Measurements from ENCODE around the gene PACRGL. TPM values are rescaled to one million over a fixed set of nuclear protein-coding genes. Genes with fewer than 3 reads are reported as not detected.

The PACRGL gene
- total RNA-seq, 2 donors from 2014 or later: 3.0 to 17.1 TPM

- intact Hi-C loops (cut with DNase I): loop anchor here (10.0 kb wide), 1 partner anchor 1456 kb away; no protein-coding TSS in a partner anchor
- Histone ChIP-seq H3K9me3 (no peaks in the 10 kb centered on the region), H3K27me3 (no peaks in the 10 kb centered on the region), H3K4me3 (no peak overlapping the region), H3K27ac (no peak overlapping the region), H3K4me1 (no peaks in the 10 kb centered on the region), H3K36me3 (replicated peaks in 1 of 2; ENCODE audit: insufficient read depth in 1 of 2, low read depth in 2 of 2) (no peaks in the 10 kb centered on the region)
- no peak for ATAC-seq
- TF ChIP-seq CTCF (IDR thresholded peaks at IDR 0.05) (no peak), POLR2A (IDR thresholded peaks at IDR 0.05) (no peak)
- 52 to 59% methylated on average over 1 of the region's 1 CpG for WGBS, 2 donors
- no peak for DNase-seq
Observed at GRCh38 chr4:20680736-20681135, 19.5 kb upstream of the PACRGL start.

- no peaks in the 10 kb centered on the region for H3K27me3 ChIP-seq
- ATAC-seq (no peak), DNase-seq (no peak)
- H3K4me3 ChIP-seq: no peak overlapping the region
- H3K27ac ChIP-seq: no peak overlapping the region
- 34 to 45% methylated on average over 1 of the region's 1 CpG for WGBS, 2 donors
- intact Hi-C loops (cut with DNase I): loop anchor here (10.0 kb wide), 1 partner anchor 1456 kb away; no protein-coding TSS in a partner anchor
- no peaks in the 10 kb centered on the region for H3K9me3 ChIP-seq
- H3K4me1 ChIP-seq: no peaks in the 10 kb centered on the region
- TF ChIP-seq CTCF (IDR thresholded peaks at IDR 0.05) (no peak), POLR2A (IDR thresholded peaks at IDR 0.05) (no peak)
- no peaks in the 10 kb centered on the region for H3K36me3 ChIP-seq (replicated peaks in 1 of 2; ENCODE audit: insufficient read depth in 1 of 2, low read depth in 2 of 2)
Observed at GRCh38 chr4:20681271-20681670, 19.0 kb upstream of the PACRGL start.

GRCh38 chr4:20682853-20683252 lies 17.4 kb upstream of the PACRGL start:
- 43 to 62% methylated on average over 3 of the region's 3 CpGs for WGBS, 2 donors
- no peaks in the 10 kb centered on the region for H3K36me3 ChIP-seq (replicated peaks in 1 of 2; ENCODE audit: insufficient read depth in 1 of 2, low read depth in 2 of 2)
- no peak overlapping the region for H3K4me3 ChIP-seq
- no peaks in the 10 kb centered on the region for H3K9me3 ChIP-seq
- no peak overlapping the region for H3K27ac ChIP-seq
- ATAC-seq: no peak
- H3K4me1 ChIP-seq: no peaks in the 10 kb centered on the region
- H3K27me3 ChIP-seq: no peaks in the 10 kb centered on the region
- DNase-seq: no peak
- intact Hi-C loops (cut with DNase I): loop anchor here (10.0 kb wide), 1 partner anchor 1458 kb away; no protein-coding TSS in a partner anchor
- TF ChIP-seq CTCF (IDR thresholded peaks at IDR 0.05): no peak
- no peak for TF ChIP-seq POLR2A (IDR thresholded peaks at IDR 0.05)

- Histone ChIP-seq H3K27ac (no peak overlapping the region), H3K36me3 (replicated peaks in 1 of 2; ENCODE audit: insufficient read depth in 1 of 2, low read depth in 2 of 2) (no peaks in the 10 kb centered on the region), H3K4me3 (no peak overlapping the region), H3K4me1 (no peaks in the 10 kb centered on the region), H3K9me3 (no peaks in the 10 kb centered on the region), H3K27me3 (no peaks in the 10 kb centered on the region)
- intact Hi-C loops (cut with DNase I): loop anchor here (10.0 kb wide), 1 partner anchor 1459 kb away; no protein-coding TSS in a partner anchor
- WGBS, 2 donors: 64% methylated on average over 3 of the region's 3 CpGs
- no peak for DNase-seq
- TF ChIP-seq CTCF (IDR thresholded peaks at IDR 0.05) (no peak), POLR2A (IDR thresholded peaks at IDR 0.05) (no peak)
- ATAC-seq: no peak
Observed at GRCh38 chr4:20683766-20684165, 16.5 kb upstream of the PACRGL start.

Measured in body of pancreas (tissue), 4 donors.